Colonic mucosa (tissue), 4 donors: ENCODE measurements around the gene CLEC18B. TPM values are rescaled to one million over a fixed set of nuclear protein-coding genes. Genes with fewer than 3 reads are reported as not detected.
A peak's percentile ranks its signal among the peaks of the same experiment; 100 is the strongest.
"Not testable (repeated sequence)": the region's sequence is repeated elsewhere in the genome, so short reads cannot be mapped to it uniquely, and the experiment has no call there.

Source experiments
- DNase-seq: peaks from one replicate; pipeline ENCODE4 v3.0.0-alpha.2; 2020
- H3K27ac ChIP-seq: fragments of 200-600 bp; one replicate; pipeline ENCODE4 v1.8.0; 2021
- H3K27me3 ChIP-seq: fragments of 200-600 bp; one replicate; pipeline ENCODE4 v1.8.0; 2021
- H3K36me3 ChIP-seq: fragments of 200-600 bp; one replicate; pipeline ENCODE4 v1.8.0; 2021
- H3K4me1 ChIP-seq: fragments of 200-600 bp; one replicate; pipeline ENCODE4 v1.8.0; 2021; ENCODE audit warnings: mild to moderate bottlenecking
- H3K4me3 ChIP-seq: fragments of 200-600 bp; one replicate; pipeline ENCODE4 v1.8.0; 2021
- H3K9ac ChIP-seq, 2 donors: one replicate each; pipeline ENCODE4 v1.7.0; 2013; ENCODE audit warnings: control low read depth in 2 of 2, low read depth in 2 of 2, low read length in 2 of 2
- H3K9me3 ChIP-seq: fragments of 200-600 bp; one replicate; pipeline ENCODE4 v1.8.0; 2021
- intact Hi-C: fragments of 100-400 bp; cut with DNase I; formaldehyde crosslinking; loops from one replicate; pipeline ENCODE4 v1.14.1; 2022
- total RNA-seq, 2 donors: library from RNA; stranded (reverse); fragmentation: NEBNext Ultra II Directional in 1 of 2; extraction: Animal tissue kit (Norgen Biotek cat#: 25700) in 1 of 2; gene quantifications; one replicate each; pipeline ENCODE4 v1.2.1, GENCODE V29; 2021
- TF ChIP-seq, protein P1 (sequence below): fragments of 200-600 bp; IDR thresholded peaks from one replicate; pipeline ENCODE4 v1.8.0; 2022; ENCODE audit warnings: antibody characterized with exemption, mild to moderate bottlenecking
- donor health status: healthy.
- donor health status: DM: no; HTN: no; CAD: no.
- donor health status: DM: no; HTN: no; CAD: no.

CLEC18B gene
- total RNA-seq, 2 donors from 2014 or later, result 1.6 to 1.9 TPM

DNA sequence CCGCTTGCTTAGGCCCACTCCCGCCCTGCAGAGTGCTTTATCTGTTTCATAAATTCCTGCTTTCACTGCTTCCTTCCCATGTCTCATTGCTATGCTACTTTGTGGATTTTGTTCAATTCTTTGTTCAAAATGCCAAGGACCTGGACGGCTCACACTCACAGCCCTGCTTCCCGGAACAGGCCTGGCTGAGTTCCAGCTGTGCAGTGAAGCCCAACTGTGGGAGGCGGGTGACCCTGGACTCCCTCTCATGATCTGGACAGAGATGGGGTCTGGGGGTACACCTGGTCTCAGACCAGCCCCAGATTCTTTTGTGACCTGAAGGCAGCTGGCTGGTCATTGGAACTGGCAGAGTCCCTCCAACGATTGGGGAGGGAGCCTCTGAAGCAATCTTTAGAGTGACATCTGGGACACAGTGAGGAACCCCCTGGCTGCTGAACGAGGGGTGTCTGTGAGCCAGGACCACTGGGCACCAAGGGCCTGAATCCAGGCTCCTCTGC lies 24.7 kb downstream of the CLEC18B start:
- H3K4me3 ChIP-seq, H3K36me3 ChIP-seq, H3K27ac ChIP-seq, H3K27me3 ChIP-seq, H3K4me1 ChIP-seq, H3K9ac ChIP-seq, DNase-seq, intact Hi-C loops, H3K9me3 ChIP-seq: not testable (repeated sequence)

DNA sequence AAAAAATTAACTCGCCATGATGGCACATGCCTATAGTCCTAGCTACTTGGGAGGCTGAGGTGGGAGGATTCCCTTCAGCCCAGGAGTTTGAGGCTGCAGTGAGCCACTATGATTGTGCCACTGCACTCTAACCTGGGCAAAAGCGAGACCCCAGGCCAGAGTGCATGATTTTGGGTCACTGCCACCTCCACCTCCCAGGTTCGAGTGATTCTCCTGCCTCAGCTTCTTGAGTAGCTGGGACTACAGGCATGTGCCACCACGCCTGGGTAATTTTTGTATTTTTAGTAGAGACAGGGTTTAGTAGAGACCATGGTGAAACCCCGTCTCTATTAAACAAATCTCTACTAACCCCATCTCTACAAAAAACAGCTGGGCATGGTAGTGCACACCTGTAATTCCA lies 26.7 kb downstream of the CLEC18B start:
- H3K9me3 ChIP-seq, H3K4me3 ChIP-seq, H3K36me3 ChIP-seq, intact Hi-C loops, H3K9ac ChIP-seq, H3K4me1 ChIP-seq, H3K27me3 ChIP-seq, DNase-seq, H3K27ac ChIP-seq: not testable (repeated sequence)

DNA sequence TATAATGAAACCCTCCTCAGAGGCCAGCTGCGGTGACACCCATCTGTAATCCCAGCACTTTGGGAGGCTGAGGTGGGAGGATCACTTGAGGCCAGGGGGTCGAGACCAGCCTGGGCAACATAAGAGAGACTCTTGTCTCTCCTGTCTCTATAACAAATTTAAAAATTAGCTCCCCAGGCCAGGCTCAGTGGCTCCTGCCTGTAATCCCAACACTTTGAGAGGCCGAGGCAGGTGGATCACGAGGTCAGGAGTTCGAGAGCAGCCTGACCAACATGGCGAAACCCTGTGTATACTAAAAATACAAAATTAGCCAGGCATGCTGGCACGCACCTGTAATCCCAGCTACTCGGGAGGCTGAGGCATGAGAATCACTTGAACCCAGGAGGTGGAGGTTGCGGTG lies 27.1 kb downstream of the CLEC18B start:
- H3K27ac ChIP-seq, H3K4me1 ChIP-seq, intact Hi-C loops, H3K27me3 ChIP-seq, H3K4me3 ChIP-seq, H3K36me3 ChIP-seq, DNase-seq, H3K9ac ChIP-seq, H3K9me3 ChIP-seq: not testable (repeated sequence)

DNA sequence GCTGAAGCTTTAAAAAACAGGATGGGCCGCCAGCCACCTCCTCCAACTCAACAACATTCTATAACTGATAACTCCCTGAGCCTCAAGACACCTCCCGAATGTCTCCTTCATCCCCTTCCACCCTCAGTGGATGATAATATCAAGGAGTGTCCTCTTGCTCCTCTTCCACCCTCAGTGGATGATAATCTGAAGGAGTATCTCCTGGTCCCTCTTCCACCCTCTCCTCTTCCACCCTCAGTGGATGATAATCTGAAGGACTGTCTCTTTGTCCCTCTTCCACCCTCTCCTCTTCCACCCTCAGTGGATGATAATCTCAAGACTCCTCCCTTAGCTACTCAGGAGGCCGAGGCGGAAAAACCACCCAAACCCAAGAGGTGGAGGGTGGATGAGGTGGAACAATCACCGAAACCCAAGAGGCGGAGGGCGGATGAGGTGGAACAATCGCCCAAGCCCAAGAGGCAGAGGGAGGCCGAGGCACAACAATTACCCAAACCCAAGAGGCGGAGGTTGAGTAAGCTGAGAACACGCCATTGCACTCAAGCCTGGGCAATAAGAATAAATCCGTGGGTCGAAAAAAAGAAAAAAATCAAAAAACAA lies 29.7 kb downstream of the CLEC18B start:
- H3K4me3 ChIP-seq, H3K27me3 ChIP-seq, H3K9me3 ChIP-seq, H3K4me1 ChIP-seq, H3K9ac ChIP-seq, intact Hi-C loops, H3K36me3 ChIP-seq, H3K27ac ChIP-seq, DNase-seq: not testable (repeated sequence)

DNA sequence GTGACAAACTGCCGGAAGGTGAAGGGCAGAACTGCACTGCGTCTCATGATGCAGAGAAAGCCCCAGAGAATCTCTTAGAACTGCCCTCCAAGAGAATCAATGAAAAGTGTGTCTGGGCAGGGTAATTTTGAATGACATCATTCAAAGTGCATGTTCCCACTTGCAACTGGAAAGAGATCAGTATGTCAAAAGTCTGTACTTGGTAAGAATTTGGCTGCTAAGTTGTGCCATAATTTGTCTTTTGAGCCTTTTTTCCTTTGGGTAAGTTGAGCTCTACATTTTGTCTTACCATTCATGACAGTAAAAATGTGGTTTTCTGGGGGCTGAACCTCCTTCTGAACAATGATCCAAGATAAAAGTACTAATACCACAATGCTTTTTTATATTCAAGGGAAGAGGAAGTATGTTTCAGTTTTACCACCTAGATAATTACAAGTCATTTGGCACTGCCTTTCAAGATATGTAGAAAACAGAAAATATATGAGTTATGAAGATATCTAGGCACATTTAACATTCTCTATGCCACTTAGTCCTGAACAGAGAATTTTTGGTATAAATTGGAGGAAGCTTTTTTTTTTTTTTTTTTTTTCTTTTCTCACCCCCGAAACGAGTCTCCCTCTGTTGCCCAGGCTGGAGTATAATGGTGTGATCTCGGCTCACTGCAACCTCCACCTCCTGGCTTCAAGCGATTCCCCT lies 38.8 kb downstream of the CLEC18B start:
- H3K9ac ChIP-seq, H3K27me3 ChIP-seq, H3K27ac ChIP-seq, H3K9me3 ChIP-seq, DNase-seq, H3K4me1 ChIP-seq, intact Hi-C loops, H3K4me3 ChIP-seq, H3K36me3 ChIP-seq: not testable (repeated sequence)

DNA sequence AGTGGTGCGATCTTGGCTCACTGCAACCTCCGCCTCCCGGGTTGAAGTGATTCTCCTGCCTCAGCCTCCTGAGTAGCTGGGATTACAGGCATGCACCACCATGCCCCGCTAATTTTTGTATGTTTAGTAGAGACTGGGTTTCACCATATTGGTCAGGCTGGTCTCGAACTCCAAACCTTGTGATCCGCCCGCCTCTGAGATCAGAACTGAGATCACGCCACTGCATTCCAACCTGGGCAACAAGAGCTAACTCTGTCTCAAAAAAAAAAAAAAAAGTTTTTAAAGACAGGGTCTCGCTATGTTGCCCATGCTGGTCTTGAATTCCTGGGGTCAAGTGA lies 47.5 kb downstream of the CLEC18B start:
- DNase-seq, H3K36me3 ChIP-seq, intact Hi-C loops, H3K9me3 ChIP-seq, H3K27ac ChIP-seq, H3K4me3 ChIP-seq, H3K9ac ChIP-seq, H3K27me3 ChIP-seq, H3K4me1 ChIP-seq: not testable (repeated sequence)

DNA sequence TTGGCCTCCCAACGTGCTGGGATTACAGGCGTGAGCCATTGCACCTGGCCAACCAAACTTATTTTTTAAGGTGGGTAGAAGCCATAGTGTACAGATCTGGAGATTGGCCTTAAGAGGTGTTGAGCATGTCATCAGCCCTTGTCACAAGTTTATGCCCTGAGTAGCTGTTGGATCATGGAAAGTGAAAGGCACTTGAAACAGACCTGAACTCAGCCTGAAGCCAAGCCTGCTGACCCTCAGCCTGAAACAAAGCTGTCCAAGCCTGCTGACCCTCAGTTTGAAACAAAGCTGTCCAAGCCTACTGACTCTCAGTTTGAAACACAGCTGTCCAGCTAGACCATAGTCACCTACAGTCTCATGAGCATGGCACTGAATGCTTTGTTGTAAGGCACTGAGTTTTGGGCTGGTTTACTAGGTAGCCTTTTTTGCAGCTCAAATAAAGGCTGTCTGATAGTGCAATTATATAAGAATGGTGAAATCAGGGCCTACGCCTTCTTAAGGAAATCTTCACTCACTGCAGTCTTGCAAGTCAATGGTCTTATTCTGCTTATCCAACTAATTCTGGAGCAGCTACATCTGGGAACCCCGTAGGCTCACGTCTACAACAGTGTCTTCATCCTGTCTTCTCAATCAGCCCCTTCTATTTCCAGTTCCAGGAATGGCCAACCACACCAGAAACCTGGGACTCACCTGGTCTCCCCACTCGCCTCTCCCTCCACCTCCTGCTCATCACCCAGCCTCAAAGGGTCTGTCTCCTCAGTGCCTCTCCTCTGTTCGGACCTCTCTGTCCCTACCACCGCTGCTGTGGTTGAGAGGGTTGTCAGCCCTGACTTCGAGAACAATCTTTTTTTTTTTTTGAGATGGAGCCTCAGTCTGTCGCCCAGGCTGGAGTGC lies 48.1 kb downstream of the CLEC18B start:
- intact Hi-C loops, result no loop called here
- no peaks in the 10 kb centered on the region for H3K9me3 ChIP-seq
- H3K27ac ChIP-seq, result no peak overlapping the region
- no peak for DNase-seq
- H3K36me3 ChIP-seq, result no peaks in the 10 kb centered on the region
- no peak overlapping the region for H3K9ac ChIP-seq
- TF ChIP-seq, protein P1, sequence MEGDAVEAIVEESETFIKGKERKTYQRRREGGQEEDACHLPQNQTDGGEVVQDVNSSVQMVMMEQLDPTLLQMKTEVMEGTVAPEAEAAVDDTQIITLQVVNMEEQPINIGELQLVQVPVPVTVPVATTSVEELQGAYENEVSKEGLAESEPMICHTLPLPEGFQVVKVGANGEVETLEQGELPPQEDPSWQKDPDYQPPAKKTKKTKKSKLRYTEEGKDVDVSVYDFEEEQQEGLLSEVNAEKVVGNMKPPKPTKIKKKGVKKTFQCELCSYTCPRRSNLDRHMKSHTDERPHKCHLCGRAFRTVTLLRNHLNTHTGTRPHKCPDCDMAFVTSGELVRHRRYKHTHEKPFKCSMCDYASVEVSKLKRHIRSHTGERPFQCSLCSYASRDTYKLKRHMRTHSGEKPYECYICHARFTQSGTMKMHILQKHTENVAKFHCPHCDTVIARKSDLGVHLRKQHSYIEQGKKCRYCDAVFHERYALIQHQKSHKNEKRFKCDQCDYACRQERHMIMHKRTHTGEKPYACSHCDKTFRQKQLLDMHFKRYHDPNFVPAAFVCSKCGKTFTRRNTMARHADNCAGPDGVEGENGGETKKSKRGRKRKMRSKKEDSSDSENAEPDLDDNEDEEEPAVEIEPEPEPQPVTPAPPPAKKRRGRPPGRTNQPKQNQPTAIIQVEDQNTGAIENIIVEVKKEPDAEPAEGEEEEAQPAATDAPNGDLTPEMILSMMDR, result no peak
- no peaks in the 10 kb centered on the region for H3K4me1 ChIP-seq
- no peak overlapping the region for H3K4me3 ChIP-seq
- H3K27me3 ChIP-seq, result no peaks in the 10 kb centered on the region

DNA sequence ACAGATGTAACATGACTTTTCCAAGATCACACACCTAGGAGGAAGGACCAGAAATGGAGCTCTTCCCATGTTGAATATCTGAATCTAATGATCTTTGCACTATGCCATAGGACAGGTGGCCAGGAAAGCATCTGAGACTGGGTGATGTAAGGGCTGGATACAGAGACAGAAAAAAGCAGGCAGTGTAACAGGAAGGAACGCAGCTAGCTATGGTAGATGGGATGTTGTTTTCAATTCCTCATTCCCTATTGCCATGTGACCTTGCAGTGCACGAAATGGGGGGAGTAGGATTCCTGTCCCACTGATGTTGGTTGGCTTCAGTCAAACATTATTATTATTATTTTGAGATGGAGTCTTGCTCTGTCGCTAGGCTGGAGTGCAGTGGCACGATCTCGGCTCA lies 48.9 kb downstream of the CLEC18B start:
- H3K9me3 ChIP-seq, result no peaks in the 10 kb centered on the region

DNA sequence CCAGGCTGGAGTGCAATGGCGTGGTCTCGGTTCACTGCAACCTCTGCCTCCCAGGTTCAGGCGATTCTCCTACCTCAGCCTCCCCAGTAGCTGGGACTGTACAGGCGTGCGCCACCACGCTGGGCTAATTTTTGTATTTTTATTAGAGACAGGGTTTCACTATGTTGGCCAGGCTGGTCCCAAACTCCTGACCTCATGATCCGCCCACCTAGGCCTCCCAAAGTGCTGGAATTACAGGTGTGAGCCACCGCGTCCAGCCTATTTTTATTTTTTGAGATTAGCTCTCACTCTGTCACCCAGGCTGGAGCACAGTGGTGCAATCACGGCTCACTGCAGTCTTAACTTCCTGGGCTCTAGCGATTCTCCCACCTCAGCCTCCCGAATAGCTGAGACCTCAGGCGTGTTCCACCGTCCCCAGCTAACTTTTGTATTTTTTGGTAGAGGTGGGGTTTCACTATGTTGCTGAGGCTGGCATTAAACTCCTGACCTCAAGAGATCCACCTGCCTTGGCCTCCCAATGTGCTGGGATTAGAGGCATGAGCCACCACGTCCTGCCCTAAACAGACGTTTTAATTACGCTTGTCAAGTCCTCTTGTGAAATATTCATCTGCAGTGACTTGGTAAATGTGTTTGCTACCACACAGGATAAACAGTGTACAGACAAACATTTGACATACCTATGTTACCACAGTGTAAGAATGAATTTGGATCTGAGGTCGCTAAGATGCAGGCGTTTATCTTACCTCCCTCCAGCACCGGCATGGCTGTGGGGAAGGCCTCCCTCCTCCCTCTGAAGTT lies 50.7 kb downstream of the CLEC18B start:
- intact Hi-C loops, H3K4me1 ChIP-seq, H3K27me3 ChIP-seq, H3K9ac ChIP-seq, H3K36me3 ChIP-seq, DNase-seq, H3K9me3 ChIP-seq, H3K4me3 ChIP-seq, H3K27ac ChIP-seq: not testable (repeated sequence)

More for the DNA sequence above, 48.9 kb downstream of the CLEC18B start:
- Histone ChIP-seq H3K27ac (no peak overlapping the region), H3K4me3 (no peak overlapping the region), H3K4me1 (no peaks in the 10 kb centered on the region), H3K36me3 (no peaks in the 10 kb centered on the region), H3K9ac (no peak overlapping the region), H3K27me3 (no peaks in the 10 kb centered on the region)
- TF ChIP-seq, protein P1, result no peak
- intact Hi-C loops, result no loop called here
- no peak for DNase-seq

DNA sequence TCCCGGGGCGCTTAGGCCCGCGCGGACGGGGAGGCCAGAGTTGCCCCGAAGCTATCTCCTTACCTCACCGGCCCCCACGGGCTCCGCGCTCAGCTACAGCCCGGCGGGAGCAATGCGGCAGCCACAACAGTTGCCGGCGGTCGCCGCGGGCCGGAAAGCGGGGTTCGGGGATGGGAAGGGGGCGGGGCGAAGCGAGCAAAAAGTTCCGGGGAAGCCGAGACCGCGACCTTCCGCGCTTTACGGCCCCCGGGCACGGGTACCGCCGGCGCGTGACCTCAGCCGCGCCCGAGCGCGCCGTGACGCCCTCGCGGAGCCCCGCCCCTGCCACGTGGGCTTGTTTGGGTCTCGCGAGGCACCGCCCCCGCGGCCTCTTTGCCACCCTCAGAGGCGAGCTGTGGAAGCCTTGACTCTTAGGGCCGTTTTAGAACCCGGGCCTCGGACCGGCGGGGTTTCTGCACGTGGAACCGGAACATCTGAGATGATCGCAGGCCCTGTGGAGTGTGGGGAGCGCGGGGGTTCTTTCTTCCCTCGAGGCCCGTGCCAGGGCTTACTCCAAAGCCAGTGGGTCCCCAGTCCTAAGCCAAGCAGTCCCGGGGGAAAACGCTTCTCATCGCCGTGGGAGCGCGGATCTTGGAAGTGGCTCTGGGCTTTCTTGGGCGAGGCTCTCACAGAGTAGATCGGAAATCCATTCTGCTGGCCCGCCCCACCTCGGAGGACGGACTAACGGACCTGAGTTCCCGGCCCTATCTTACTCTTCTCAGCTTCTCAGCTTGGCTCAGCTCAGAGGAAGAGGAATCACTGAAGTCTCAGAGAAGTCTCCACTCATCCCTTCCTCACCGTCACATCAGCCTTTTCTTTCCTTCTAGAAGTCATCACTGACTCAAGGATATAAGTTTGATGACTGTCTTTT lies 53.0 kb downstream of the CLEC18B start:
- Histone ChIP-seq H3K4me3 (peak overlapping the region; percentile 84), H3K27ac (peak overlapping the region; percentile 72), H3K9ac (peak overlapping the region; percentile 67 to 69)
- H3K9me3 ChIP-seq, H3K36me3 ChIP-seq, H3K4me1 ChIP-seq, H3K27me3 ChIP-seq, intact Hi-C loops: not testable (repeated sequence)
- peak; percentile 96 for DNase-seq
